ENCODE data around the gene CDK5. TPM values are rescaled to one million over a fixed set of nuclear protein-coding genes. Genes with fewer than 3 reads are reported as not detected.

The CDK5 gene
- total and polyA plus RNA-seq, 2 of the 13 experiments (the other 11 are each of a cell fraction or from before 2014, with no cell fraction given), result 16.4 to 21.3 TPM

DNA sequence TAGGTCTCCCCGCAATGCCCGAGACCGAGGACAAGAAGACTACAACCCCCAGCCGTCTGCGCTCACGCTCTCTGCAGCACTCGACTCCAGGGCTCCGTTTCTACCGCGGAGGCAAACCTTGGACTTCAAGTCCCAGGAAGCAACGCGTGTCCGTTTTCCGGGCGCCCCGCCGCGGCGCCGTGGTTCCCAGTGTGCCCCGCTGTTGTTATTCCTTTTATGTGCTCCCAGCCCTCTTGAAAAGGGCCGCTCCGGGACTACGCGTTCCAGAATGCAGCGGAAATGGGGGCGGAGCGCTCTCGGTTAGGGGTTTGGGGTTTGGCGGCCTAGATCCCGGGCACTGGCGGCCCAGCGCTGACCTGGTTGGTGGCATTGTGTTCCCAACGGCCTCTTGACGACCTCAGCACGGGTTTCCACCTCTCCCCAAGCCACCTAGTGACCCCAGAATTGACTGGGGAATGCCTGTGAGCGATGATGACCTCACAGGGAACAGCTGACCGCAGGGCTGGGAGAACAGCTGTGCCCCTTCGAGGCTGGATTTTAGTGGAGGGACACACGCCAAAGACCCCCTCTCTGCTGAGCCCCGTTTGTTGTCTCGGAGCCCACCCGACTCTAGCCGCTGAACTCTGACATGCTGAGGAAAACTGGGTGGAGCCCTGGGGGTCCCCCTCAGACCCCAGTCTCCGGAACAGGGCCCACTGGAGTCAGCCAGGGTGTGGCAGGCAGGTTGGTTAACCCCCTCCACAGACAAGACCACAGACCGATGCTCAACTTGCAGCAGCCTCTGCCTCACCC is 488 bp upstream of the CDK5 start (continued):
- TF ChIP-seq, protein P1, sequence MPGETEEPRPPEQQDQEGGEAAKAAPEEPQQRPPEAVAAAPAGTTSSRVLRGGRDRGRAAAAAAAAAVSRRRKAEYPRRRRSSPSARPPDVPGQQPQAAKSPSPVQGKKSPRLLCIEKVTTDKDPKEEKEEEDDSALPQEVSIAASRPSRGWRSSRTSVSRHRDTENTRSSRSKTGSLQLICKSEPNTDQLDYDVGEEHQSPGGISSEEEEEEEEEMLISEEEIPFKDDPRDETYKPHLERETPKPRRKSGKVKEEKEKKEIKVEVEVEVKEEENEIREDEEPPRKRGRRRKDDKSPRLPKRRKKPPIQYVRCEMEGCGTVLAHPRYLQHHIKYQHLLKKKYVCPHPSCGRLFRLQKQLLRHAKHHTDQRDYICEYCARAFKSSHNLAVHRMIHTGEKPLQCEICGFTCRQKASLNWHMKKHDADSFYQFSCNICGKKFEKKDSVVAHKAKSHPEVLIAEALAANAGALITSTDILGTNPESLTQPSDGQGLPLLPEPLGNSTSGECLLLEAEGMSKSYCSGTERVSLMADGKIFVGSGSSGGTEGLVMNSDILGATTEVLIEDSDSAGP (CRISPR knock-in tag; IDR thresholded peaks at IDR 0.05; ENCODE audit: borderline replicate concordance), result peak; percentile 41; the same call in 1 of the 2 replicates
- TF ChIP-seq NFATC3 (CRISPR knock-in tag; IDR thresholded peaks at IDR 0.05) (0 out of 2 replicates have a peak, but pooled peaks have one; percentile 64), TBL1XR1 (IDR thresholded peaks at IDR 0.05; ENCODE audit: borderline replicate concordance, low read length, partially characterized antibody) (peak; percentile 51), FOXC1 (CRISPR knock-in tag; IDR thresholded peaks at IDR 0.05; ENCODE audit: borderline replicate concordance) (0 out of 2 replicates have a peak, but pooled peaks have one; percentile 9), MXD4 (CRISPR knock-in tag; IDR thresholded peaks at IDR 0.05) (peak; percentile 48; the same call in 1 of the 2 replicates), KAT7 (CRISPR knock-in tag; IDR thresholded peaks at IDR 0.05; ENCODE audit: borderline replicate concordance) (no peak; the same call in 1 of the 2 replicates), CCDC6 (CRISPR knock-in tag; IDR thresholded peaks at IDR 0.05) (peak; percentile 83), BCL6 (CRISPR knock-in tag; IDR thresholded peaks at IDR 0.05) (no peak), AHR (CRISPR knock-in tag; IDR thresholded peaks at IDR 0.05) (no peak), NFE2L1 (CRISPR knock-in tag; IDR thresholded peaks at IDR 0.05; ENCODE audit: borderline replicate concordance) (0 out of 2 replicates have a peak, but pooled peaks have one; percentile 55), NFYC (CRISPR knock-in tag; IDR thresholded peaks at IDR 0.05) (peak; percentile 52; the same call in 1 of the 2 replicates), TCF7L2 (IDR thresholded peaks at IDR 0.05; ENCODE audit: low read depth, low read length) (peak; percentile 32; the same call in 1 of the 2 replicates), NCOA1 (CRISPR knock-in tag; IDR thresholded peaks at IDR 0.05) (no peak)
- TF ChIP-seq, protein P2, sequence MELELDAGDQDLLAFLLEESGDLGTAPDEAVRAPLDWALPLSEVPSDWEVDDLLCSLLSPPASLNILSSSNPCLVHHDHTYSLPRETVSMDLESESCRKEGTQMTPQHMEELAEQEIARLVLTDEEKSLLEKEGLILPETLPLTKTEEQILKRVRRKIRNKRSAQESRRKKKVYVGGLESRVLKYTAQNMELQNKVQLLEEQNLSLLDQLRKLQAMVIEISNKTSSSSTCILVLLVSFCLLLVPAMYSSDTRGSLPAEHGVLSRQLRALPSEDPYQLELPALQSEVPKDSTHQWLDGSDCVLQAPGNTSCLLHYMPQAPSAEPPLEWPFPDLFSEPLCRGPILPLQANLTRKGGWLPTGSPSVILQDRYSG (CRISPR knock-in tag; IDR thresholded peaks at IDR 0.05), result no peak; the same call in 1 of the 2 replicates
- TF ChIP-seq, protein P3, sequence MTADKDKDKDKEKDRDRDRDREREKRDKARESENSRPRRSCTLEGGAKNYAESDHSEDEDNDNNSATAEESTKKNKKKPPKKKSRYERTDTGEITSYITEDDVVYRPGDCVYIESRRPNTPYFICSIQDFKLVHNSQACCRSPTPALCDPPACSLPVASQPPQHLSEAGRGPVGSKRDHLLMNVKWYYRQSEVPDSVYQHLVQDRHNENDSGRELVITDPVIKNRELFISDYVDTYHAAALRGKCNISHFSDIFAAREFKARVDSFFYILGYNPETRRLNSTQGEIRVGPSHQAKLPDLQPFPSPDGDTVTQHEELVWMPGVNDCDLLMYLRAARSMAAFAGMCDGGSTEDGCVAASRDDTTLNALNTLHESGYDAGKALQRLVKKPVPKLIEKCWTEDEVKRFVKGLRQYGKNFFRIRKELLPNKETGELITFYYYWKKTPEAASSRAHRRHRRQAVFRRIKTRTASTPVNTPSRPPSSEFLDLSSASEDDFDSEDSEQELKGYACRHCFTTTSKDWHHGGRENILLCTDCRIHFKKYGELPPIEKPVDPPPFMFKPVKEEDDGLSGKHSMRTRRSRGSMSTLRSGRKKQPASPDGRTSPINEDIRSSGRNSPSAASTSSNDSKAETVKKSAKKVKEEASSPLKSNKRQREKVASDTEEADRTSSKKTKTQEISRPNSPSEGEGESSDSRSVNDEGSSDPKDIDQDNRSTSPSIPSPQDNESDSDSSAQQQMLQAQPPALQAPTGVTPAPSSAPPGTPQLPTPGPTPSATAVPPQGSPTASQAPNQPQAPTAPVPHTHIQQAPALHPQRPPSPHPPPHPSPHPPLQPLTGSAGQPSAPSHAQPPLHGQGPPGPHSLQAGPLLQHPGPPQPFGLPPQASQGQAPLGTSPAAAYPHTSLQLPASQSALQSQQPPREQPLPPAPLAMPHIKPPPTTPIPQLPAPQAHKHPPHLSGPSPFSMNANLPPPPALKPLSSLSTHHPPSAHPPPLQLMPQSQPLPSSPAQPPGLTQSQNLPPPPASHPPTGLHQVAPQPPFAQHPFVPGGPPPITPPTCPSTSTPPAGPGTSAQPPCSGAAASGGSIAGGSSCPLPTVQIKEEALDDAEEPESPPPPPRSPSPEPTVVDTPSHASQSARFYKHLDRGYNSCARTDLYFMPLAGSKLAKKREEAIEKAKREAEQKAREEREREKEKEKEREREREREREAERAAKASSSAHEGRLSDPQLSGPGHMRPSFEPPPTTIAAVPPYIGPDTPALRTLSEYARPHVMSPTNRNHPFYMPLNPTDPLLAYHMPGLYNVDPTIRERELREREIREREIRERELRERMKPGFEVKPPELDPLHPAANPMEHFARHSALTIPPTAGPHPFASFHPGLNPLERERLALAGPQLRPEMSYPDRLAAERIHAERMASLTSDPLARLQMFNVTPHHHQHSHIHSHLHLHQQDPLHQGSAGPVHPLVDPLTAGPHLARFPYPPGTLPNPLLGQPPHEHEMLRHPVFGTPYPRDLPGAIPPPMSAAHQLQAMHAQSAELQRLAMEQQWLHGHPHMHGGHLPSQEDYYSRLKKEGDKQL (CRISPR knock-in tag; IDR thresholded peaks at IDR 0.05; ENCODE audit: low read depth), result no peak

Measured in HepG2 (cell line).